HG02884 (cell line): ENCODE data around the gene CXCL3.

Experiments used
- ATAC-seq: cut with Tn5 transposase; IDR thresholded peaks from one replicate; pipeline ENCODE4 v1.9.1; 2021; ENCODE audit warnings: mild to moderate bottlenecking, moderate library complexity; ENCODE audit not compliant: unreplicated experiment

The CXCL3 gene

GRCh38 chr4:74056114-74056857 lies 17.8 kb upstream of the CXCL3 start:
- ATAC-seq: no peak

GRCh38 chr4:74055498-74055897 lies 17.0 kb upstream of the CXCL3 start:
- no peak for ATAC-seq

GRCh38 chr4:74055096-74055495 lies 16.6 kb upstream of the CXCL3 start:
- no peak for ATAC-seq

- no peak for ATAC-seq
Observed at GRCh38 chr4:74054483-74055047, 16.1 kb upstream of the CXCL3 start.

- no peak for ATAC-seq
Observed at GRCh38 chr4:74047152-74047551, 8.7 kb upstream of the CXCL3 start.

- ATAC-seq: no peak
Observed at GRCh38 chr4:74045772-74046171, 7.3 kb upstream of the CXCL3 start.

- no peak for ATAC-seq
Observed at GRCh38 chr4:74045247-74045646, 6.8 kb upstream of the CXCL3 start.

GRCh38 chr4:74044677-74045076 lies 6.2 kb upstream of the CXCL3 start:
- ATAC-seq: no peak

GRCh38 chr4:74042681-74043080 lies 4.2 kb upstream of the CXCL3 start:
- no peak for ATAC-seq

GRCh38 chr4:74041418-74041817 lies 2.9 kb upstream of the CXCL3 start:
- no peak for ATAC-seq

- peak; percentile 9 for ATAC-seq
Observed at GRCh38 chr4:74039315-74039763, 850 bp upstream of the CXCL3 start.

- ATAC-seq: no peak
Observed at GRCh38 chr4:74038086-74038424, 434 bp downstream of the CXCL3 start.

GRCh38 chr4:74037076-74037955 lies 1.2 kb downstream of the CXCL3 start:
- no peak for ATAC-seq

GRCh38 chr4:74033739-74034138 lies 4.8 kb downstream of the CXCL3 start:
- no peak for ATAC-seq

GRCh38 chr4:74032064-74032463 lies 6.4 kb downstream of the CXCL3 start:
- no peak for ATAC-seq

GRCh38 chr4:74031576-74031975 lies 6.9 kb downstream of the CXCL3 start:
- ATAC-seq: no peak

GRCh38 chr4:74030285-74030684 lies 8.2 kb downstream of the CXCL3 start:
- no peak for ATAC-seq

GRCh38 chr4:74028504-74028903 lies 10.0 kb downstream of the CXCL3 start:
- ATAC-seq: no peak

- no peak for ATAC-seq
Observed at GRCh38 chr4:74023709-74024108, 14.8 kb downstream of the CXCL3 start.

GRCh38 chr4:74021601-74022000 lies 16.9 kb downstream of the CXCL3 start:
- ATAC-seq: no peak

GRCh38 chr4:74018771-74019170 lies 19.7 kb downstream of the CXCL3 start:
- ATAC-seq: no peak

- ATAC-seq: no peak
Observed at GRCh38 chr4:74018116-74018515, 20.4 kb downstream of the CXCL3 start.
